Ishikawa (cell line): ENCODE results near the gene PLA2R1.

Source experiments
- CEBPB ChIP-seq: IDR thresholded peaks from 2 replicates; pipeline ENCODE4 v1.6.1; 2012
- CREB1 ChIP-seq: IDR thresholded peaks from 2 replicates; pipeline ENCODE4 v1.6.1; 2012; ENCODE audit warnings: low read depth
- EGR1 ChIP-seq: IDR thresholded peaks from 2 replicates; pipeline ENCODE4 v1.6.1; 2012
- EP300 ChIP-seq: IDR thresholded peaks from 2 replicates; pipeline ENCODE4 v1.6.1; 2012; ENCODE audit warnings: borderline replicate concordance
- FOXM1 ChIP-seq: IDR thresholded peaks from 2 replicates; pipeline ENCODE4 v1.6.1; 2012; ENCODE audit warnings: low read depth, borderline replicate concordance
- NFIC ChIP-seq: IDR thresholded peaks from 2 replicates; pipeline ENCODE4 v1.6.1; 2012
- RAD21 ChIP-seq: IDR thresholded peaks from 2 replicates; pipeline ENCODE4 v1.6.1; 2012; ENCODE audit warnings: low read depth
- TAF1 ChIP-seq: IDR thresholded peaks from 2 replicates; pipeline ENCODE4 v1.6.1; 2012; ENCODE audit warnings: low read depth, mild to moderate bottlenecking
- TCF12 ChIP-seq: IDR thresholded peaks from 2 replicates; pipeline ENCODE4 v1.6.1; 2012; ENCODE audit warnings: low read depth
- TEAD4 ChIP-seq: IDR thresholded peaks from 2 replicates; pipeline ENCODE4 v1.6.1; 2012
- YY1 ChIP-seq: IDR thresholded peaks from 2 replicates; pipeline ENCODE4 v1.6.1; 2012; ENCODE audit warnings: low read depth
- ZBTB7A ChIP-seq: IDR thresholded peaks from 2 replicates; pipeline ENCODE4 v1.6.1; 2012; ENCODE audit warnings: low read depth
- TF ChIP-seq, protein P1 (sequence below): IDR thresholded peaks from 2 replicates; pipeline ENCODE4 v1.6.1; 2012
- TF ChIP-seq, protein P2 (sequence below): IDR thresholded peaks from 2 replicates; pipeline ENCODE4 v1.6.1; 2012; ENCODE audit warnings: low read depth, mild to moderate bottlenecking
- TF ChIP-seq, protein P3 (sequence below): IDR thresholded peaks from 2 replicates; pipeline ENCODE4 v1.6.1; 2012

The PLA2R1 gene

DNA sequence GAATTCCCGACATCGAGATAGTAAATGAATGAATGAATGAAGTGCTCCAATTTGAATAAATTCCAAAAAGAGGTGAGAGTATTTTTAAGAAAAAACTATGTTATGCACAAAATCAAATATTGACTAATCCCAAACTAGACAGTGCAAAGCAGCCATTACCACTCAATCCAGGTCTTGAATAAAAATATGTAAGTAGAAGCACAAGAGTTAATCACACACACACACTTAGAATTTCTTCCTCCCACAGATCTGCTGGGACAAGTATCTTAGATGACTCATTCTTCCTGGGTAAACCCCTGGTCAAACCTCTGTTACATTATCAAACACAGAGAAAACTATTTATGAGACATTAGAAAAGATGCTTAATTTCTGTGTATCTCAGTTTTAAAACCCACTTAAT is 102.0 kb downstream of the PLA2R1 start:
- TF ChIP-seq, protein P1, sequence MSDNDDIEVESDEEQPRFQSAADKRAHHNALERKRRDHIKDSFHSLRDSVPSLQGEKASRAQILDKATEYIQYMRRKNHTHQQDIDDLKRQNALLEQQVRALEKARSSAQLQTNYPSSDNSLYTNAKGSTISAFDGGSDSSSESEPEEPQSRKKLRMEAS = no peak
- TF ChIP-seq CREB1 (no peak), FOXM1 (no peak), EP300 (no peak), TAF1 (no peak), TCF12 (no peak), EGR1 (no peak)

DNA sequence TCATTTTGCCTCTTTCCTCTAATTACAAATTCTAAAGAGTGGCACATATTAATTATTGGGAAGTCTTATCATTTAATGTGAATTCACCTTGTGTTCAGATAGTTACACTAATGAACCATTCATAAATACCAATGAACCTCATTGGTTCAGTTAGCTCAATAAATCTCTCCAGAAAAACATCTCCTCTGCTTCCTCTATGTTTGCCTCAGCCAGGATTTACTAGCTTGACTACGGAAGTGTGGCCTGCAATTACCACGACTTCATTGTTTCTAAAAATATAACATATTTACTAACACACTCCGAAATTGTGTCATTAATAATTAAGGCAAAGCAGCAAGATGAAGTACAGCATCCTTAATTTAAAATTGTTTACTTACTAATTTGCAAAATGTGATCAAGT is 103.3 kb downstream of the PLA2R1 start:
- TF ChIP-seq, protein P2, sequence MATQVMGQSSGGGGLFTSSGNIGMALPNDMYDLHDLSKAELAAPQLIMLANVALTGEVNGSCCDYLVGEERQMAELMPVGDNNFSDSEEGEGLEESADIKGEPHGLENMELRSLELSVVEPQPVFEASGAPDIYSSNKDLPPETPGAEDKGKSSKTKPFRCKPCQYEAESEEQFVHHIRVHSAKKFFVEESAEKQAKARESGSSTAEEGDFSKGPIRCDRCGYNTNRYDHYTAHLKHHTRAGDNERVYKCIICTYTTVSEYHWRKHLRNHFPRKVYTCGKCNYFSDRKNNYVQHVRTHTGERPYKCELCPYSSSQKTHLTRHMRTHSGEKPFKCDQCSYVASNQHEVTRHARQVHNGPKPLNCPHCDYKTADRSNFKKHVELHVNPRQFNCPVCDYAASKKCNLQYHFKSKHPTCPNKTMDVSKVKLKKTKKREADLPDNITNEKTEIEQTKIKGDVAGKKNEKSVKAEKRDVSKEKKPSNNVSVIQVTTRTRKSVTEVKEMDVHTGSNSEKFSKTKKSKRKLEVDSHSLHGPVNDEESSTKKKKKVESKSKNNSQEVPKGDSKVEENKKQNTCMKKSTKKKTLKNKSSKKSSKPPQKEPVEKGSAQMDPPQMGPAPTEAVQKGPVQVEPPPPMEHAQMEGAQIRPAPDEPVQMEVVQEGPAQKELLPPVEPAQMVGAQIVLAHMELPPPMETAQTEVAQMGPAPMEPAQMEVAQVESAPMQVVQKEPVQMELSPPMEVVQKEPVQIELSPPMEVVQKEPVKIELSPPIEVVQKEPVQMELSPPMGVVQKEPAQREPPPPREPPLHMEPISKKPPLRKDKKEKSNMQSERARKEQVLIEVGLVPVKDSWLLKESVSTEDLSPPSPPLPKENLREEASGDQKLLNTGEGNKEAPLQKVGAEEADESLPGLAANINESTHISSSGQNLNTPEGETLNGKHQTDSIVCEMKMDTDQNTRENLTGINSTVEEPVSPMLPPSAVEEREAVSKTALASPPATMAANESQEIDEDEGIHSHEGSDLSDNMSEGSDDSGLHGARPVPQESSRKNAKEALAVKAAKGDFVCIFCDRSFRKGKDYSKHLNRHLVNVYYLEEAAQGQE = no peak
- TF ChIP-seq TAF1 (no peak), CEBPB (no peak), EGR1 (no peak), FOXM1 (no peak), TEAD4 (no peak), RAD21 (no peak), EP300 (no peak), YY1 (no peak), TCF12 (no peak), CREB1 (no peak), NFIC (no peak), ZBTB7A (no peak)
- TF ChIP-seq, protein P3, sequence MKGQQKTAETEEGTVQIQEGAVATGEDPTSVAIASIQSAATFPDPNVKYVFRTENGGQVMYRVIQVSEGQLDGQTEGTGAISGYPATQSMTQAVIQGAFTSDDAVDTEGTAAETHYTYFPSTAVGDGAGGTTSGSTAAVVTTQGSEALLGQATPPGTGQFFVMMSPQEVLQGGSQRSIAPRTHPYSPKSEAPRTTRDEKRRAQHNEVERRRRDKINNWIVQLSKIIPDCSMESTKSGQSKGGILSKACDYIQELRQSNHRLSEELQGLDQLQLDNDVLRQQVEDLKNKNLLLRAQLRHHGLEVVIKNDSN = no peak
- TF ChIP-seq, protein P1 = no peak

DNA sequence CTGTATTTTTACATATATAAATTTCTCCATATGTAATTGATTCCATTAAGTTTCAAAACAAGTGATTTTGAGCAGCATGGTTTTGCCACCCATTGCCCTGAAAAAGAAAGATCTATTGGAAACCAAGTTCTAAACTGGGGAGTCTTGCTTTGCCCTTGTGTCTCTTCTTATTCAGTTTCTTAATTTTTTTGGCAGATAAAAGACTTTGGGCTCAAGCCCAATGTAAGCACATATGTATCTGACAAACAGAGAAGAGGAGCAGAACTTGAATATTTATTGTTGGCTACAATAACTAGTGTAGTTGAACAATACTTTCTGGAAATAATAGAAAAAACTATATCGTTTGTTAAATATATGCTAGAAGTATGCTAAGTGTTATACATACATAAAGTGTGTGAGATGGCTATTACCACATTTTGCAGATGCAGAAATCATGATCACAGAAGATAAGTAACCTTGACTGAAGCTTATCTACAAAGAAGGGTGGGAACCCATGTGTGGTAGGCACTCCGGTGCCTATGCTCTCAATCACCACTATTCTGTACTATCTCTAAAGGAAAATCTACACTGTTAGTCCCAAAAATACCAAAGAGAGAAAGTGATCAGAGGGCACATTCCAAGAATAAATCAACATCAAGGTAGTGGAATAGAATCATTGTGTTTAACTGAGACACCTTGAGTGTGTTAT is 109.1 kb downstream of the PLA2R1 start:
- no peak for TF ChIP-seq CEBPB
- no peak for TF ChIP-seq FOXM1
- TF ChIP-seq ZBTB7A = no peak
- no peak for TF ChIP-seq RAD21
- TF ChIP-seq TCF12 = no peak
- TF ChIP-seq, protein P3 = no peak
- TF ChIP-seq YY1 = no peak
- no peak for TF ChIP-seq EGR1
- no peak for TF ChIP-seq NFIC
- no peak for TF ChIP-seq TAF1
- no peak for TF ChIP-seq CREB1
- TF ChIP-seq, protein P2 = no peak
- TF ChIP-seq, protein P1 = no peak
- TF ChIP-seq EP300 = no peak

DNA sequence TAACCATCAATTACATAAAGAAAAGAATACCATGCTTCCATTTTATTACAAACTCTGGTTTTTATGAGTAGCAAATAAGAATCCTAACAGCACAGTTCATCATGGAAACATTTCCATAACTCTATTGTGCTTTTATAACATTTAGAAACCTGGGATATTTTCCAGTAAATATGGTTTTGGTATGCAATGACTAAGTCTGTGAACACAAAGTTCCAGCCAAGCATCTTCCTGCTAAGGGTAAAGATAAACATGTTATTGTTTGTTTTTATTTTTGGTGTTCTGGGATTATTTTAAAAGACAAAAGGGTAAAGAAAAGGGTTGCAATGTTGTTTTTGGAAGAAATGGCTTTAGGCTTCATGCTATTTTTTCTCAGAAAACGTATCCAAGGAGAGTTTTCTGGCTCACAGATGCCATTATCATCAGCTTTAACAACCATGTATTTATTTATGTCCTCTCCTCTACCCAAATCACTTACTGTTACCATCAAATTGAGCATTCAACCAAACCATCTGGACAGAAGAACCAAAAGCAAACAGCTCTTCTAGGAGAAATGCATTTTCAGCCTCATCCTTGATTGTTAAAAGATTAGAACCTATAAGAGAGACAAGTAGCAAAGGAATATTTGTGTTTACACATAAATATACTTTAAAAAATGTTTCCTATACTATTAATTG is 116.0 kb downstream of the PLA2R1 start:
- TF ChIP-seq, protein P1 = no peak
- TF ChIP-seq NFIC (no peak), RAD21 (no peak), EGR1 (no peak), ZBTB7A (no peak), EP300 (no peak), TCF12 (no peak), CEBPB (no peak), FOXM1 (no peak), TAF1 (no peak), YY1 (no peak), CREB1 (no peak)
- TF ChIP-seq, protein P3 = no peak
- TF ChIP-seq, protein P2 = no peak
